GM10847 (cell line): ENCODE measurements around the gene WDR90.

ENCODE experiments used
- POLR2A ChIP-seq: IDR thresholded peaks from 2 replicates; pipeline ENCODE4 v1.6.1; 2011; ENCODE audit not compliant: insufficient read length; ENCODE audit errors: extremely low read depth

Gene WDR90

GRCh38 chr16:642189-643049 lies 6.7 kb upstream of the WDR90 start:
- no peak for TF ChIP-seq POLR2A

GRCh38 chr16:643050-643368 lies 6.2 kb upstream of the WDR90 start:
- no peak for TF ChIP-seq POLR2A

GRCh38 chr16:644556-644955 lies 4.6 kb upstream of the WDR90 start:
- no peak for TF ChIP-seq POLR2A

- no peak for TF ChIP-seq POLR2A
Observed at GRCh38 chr16:645852-646678, 3.1 kb upstream of the WDR90 start.

- TF ChIP-seq POLR2A, result no peak
Observed at GRCh38 chr16:646679-647172, 2.4 kb upstream of the WDR90 start.

GRCh38 chr16:647173-647902 lies 1.8 kb upstream of the WDR90 start:
- no peak for TF ChIP-seq POLR2A

GRCh38 chr16:648071-648780 lies 939 bp upstream of the WDR90 start:
- TF ChIP-seq POLR2A, result no peak

- TF ChIP-seq POLR2A, result no peak
Observed at GRCh38 chr16:649631-650030, 466 bp downstream of the WDR90 start.

- no peak for TF ChIP-seq POLR2A
Observed at GRCh38 chr16:651844-652243, 2.7 kb downstream of the WDR90 start.

GRCh38 chr16:652454-653305 lies 3.5 kb downstream of the WDR90 start:
- TF ChIP-seq POLR2A, result no peak

- TF ChIP-seq POLR2A, result no peak
Observed at GRCh38 chr16:654034-654433, 4.9 kb downstream of the WDR90 start.

GRCh38 chr16:657487-657886 lies 8.3 kb downstream of the WDR90 start:
- no peak for TF ChIP-seq POLR2A

GRCh38 chr16:658679-659571 lies 9.8 kb downstream of the WDR90 start:
- no peak for TF ChIP-seq POLR2A
